ENCODE results near the gene DCUN1D2. TPM values are rescaled to one million over a fixed set of nuclear protein-coding genes. Genes with fewer than 3 reads are reported as not detected.
"Not testable (repeated sequence)": the region's sequence is repeated elsewhere in the genome, so short reads cannot be mapped to it uniquely, and the experiment has no call there.

DCUN1D2 gene
- total RNA-seq, 1 experiment from 2014 or later = 26.2 TPM

- no peak overlapping the region for H3K4me3 ChIP-seq (ENCODE audit: low read length)
- no peak overlapping the region for H3K27ac ChIP-seq (ENCODE audit: low read length)
- H3K4me1 ChIP-seq (ENCODE audit: low read length) = peaks cover 31% of the 10 kb centered on the region
- H3K27me3 ChIP-seq (ENCODE audit: low read length) = no peaks in the 10 kb centered on the region
- H3K9ac ChIP-seq (ENCODE audit: low read length) = no peak overlapping the region
- no peaks in the 10 kb centered on the region for H3K9me2 ChIP-seq (replicated peaks; ENCODE audit: insufficient read depth, low read length)
- peaks cover 1% of the 10 kb centered on the region for H3K79me2 ChIP-seq (ENCODE audit: low read length)
- DNase-seq = no peak
- no peak overlapping the region for H3K4me2 ChIP-seq (ENCODE audit: low read depth, low read length, poor library complexity, severe bottlenecking)
- H2AFZ ChIP-seq (ENCODE audit: low read length) = no peak overlapping the region
- H3K36me3 ChIP-seq (ENCODE audit: insufficient read depth, low read length) = peaks cover 35% of the 10 kb centered on the region
- no peaks in the 10 kb centered on the region; the same call in 1 of the 2 replicates for H4K20me1 ChIP-seq (ENCODE audit: insufficient read depth, low read depth, low read length)
- peaks cover 4% of the 10 kb centered on the region; the same call in 1 of the 2 replicates for H3K9me3 ChIP-seq (ENCODE audit: low read length)
Measured at GRCh38 chr13:113442354-113442984, 48.0 kb downstream of the DCUN1D2 start.

GRCh38 chr13:113441661-113442060 is 48.9 kb downstream of the DCUN1D2 start:
- no peaks in the 10 kb centered on the region for H3K27me3 ChIP-seq (ENCODE audit: low read length)
- no peaks in the 10 kb centered on the region for H3K9me3 ChIP-seq (ENCODE audit: low read length)
- H3K79me2 ChIP-seq (ENCODE audit: low read length) = no peaks in the 10 kb centered on the region
- no peak overlapping the region for H3K27ac ChIP-seq (ENCODE audit: low read length)
- no peak overlapping the region for H3K9ac ChIP-seq (ENCODE audit: low read length)
- no peak for DNase-seq
- H3K4me2 ChIP-seq (ENCODE audit: low read depth, low read length, poor library complexity, severe bottlenecking) = no peak overlapping the region
- peaks cover 30% of the 10 kb centered on the region for H3K36me3 ChIP-seq (ENCODE audit: insufficient read depth, low read length)
- no peak overlapping the region for H3K4me3 ChIP-seq (ENCODE audit: low read length)
- H4K20me1 ChIP-seq (ENCODE audit: insufficient read depth, low read depth, low read length) = no peaks in the 10 kb centered on the region
- H3K4me1 ChIP-seq (ENCODE audit: low read length) = peaks cover 23% of the 10 kb centered on the region
- no peaks in the 10 kb centered on the region for H3K9me2 ChIP-seq (replicated peaks; ENCODE audit: insufficient read depth, low read length)
- no peak overlapping the region for H2AFZ ChIP-seq (ENCODE audit: low read length)

- no peak for DNase-seq
- Histone ChIP-seq H3K79me2 (ENCODE audit: low read length) (no peaks in the 10 kb centered on the region), H3K9me2 (replicated peaks; ENCODE audit: insufficient read depth, low read length) (no peaks in the 10 kb centered on the region)
Measured at GRCh38 chr13:113437408-113438010, 53.0 kb downstream of the DCUN1D2 start.

GRCh38 chr13:113436866-113437265 is 53.6 kb downstream of the DCUN1D2 start:
- not testable (repeated sequence) for H4K20me1 ChIP-seq (ENCODE audit: insufficient read depth, low read depth, low read length); H3K4me1 ChIP-seq (ENCODE audit: low read length); H2AFZ ChIP-seq (ENCODE audit: low read length); H3K9ac ChIP-seq (ENCODE audit: low read length); H3K4me3 ChIP-seq (ENCODE audit: low read length); H3K27ac ChIP-seq (ENCODE audit: low read length); H3K9me3 ChIP-seq (ENCODE audit: low read length); H3K27me3 ChIP-seq (ENCODE audit: low read length); H3K79me2 ChIP-seq (ENCODE audit: low read length); H3K4me2 ChIP-seq (ENCODE audit: low read depth, low read length, poor library complexity, severe bottlenecking); H3K9me2 ChIP-seq (replicated peaks; ENCODE audit: insufficient read depth, low read length); DNase-seq
- peaks cover 11% of the 10 kb centered on the region for H3K36me3 ChIP-seq (ENCODE audit: insufficient read depth, low read length)

More at GRCh38 chr13:113437408-113438010, 53.0 kb downstream of the DCUN1D2 start:
- no peak overlapping the region for H3K9ac ChIP-seq (ENCODE audit: low read length)
- no peak overlapping the region for H3K4me3 ChIP-seq (ENCODE audit: low read length)
- H3K27ac ChIP-seq (ENCODE audit: low read length) = no peak overlapping the region
- no peak overlapping the region for H3K4me2 ChIP-seq (ENCODE audit: low read depth, low read length, poor library complexity, severe bottlenecking)
- no peak overlapping the region for H2AFZ ChIP-seq (ENCODE audit: low read length)
- H3K4me1 ChIP-seq (ENCODE audit: low read length) = peaks cover 2% of the 10 kb centered on the region
- peaks cover 17% of the 10 kb centered on the region for H3K36me3 ChIP-seq (ENCODE audit: insufficient read depth, low read length)
- H3K9me3 ChIP-seq (ENCODE audit: low read length) = no peaks in the 10 kb centered on the region
- no peaks in the 10 kb centered on the region for H4K20me1 ChIP-seq (ENCODE audit: insufficient read depth, low read depth, low read length)
- H3K27me3 ChIP-seq (ENCODE audit: low read length) = no peaks in the 10 kb centered on the region

- H3K4me2 ChIP-seq (ENCODE audit: low read depth, low read length, poor library complexity, severe bottlenecking); H3K9me3 ChIP-seq (ENCODE audit: low read length); H3K36me3 ChIP-seq (ENCODE audit: insufficient read depth, low read length); DNase-seq; H3K79me2 ChIP-seq (ENCODE audit: low read length); H2AFZ ChIP-seq (ENCODE audit: low read length); H3K4me3 ChIP-seq (ENCODE audit: low read length); H4K20me1 ChIP-seq (ENCODE audit: insufficient read depth, low read depth, low read length); H3K9me2 ChIP-seq (replicated peaks; ENCODE audit: insufficient read depth, low read length); H3K27ac ChIP-seq (ENCODE audit: low read length); H3K27me3 ChIP-seq (ENCODE audit: low read length); H3K9ac ChIP-seq (ENCODE audit: low read length); H3K4me1 ChIP-seq (ENCODE audit: low read length): not testable (repeated sequence)
Measured at GRCh38 chr13:113435907-113436306, 54.6 kb downstream of the DCUN1D2 start.

- no peaks in the 10 kb centered on the region for H3K27me3 ChIP-seq (ENCODE audit: low read length)
- H3K36me3 ChIP-seq (ENCODE audit: insufficient read depth, low read length) = peaks cover 4% of the 10 kb centered on the region; the same call in 1 of the 2 replicates
- no peaks in the 10 kb centered on the region for H3K9me2 ChIP-seq (replicated peaks; ENCODE audit: insufficient read depth, low read length)
- H3K4me3 ChIP-seq (ENCODE audit: low read length) = no peak overlapping the region
- H2AFZ ChIP-seq (ENCODE audit: low read length) = no peak overlapping the region
- no peak overlapping the region for H3K27ac ChIP-seq (ENCODE audit: low read length)
- no peaks in the 10 kb centered on the region for H3K9me3 ChIP-seq (ENCODE audit: low read length)
- peaks cover 10% of the 10 kb centered on the region for H3K4me1 ChIP-seq (ENCODE audit: low read length)
- H3K9ac ChIP-seq (ENCODE audit: low read length) = no peak overlapping the region
- no peak for DNase-seq
- no peak overlapping the region for H3K4me2 ChIP-seq (ENCODE audit: low read depth, low read length, poor library complexity, severe bottlenecking)
- H4K20me1 ChIP-seq (ENCODE audit: insufficient read depth, low read depth, low read length) = no peaks in the 10 kb centered on the region
- H3K79me2 ChIP-seq (ENCODE audit: low read length) = no peaks in the 10 kb centered on the region
Measured at GRCh38 chr13:113433391-113433916, 57.1 kb downstream of the DCUN1D2 start.

GRCh38 chr13:113432506-113433270 is 57.8 kb downstream of the DCUN1D2 start:
- Histone ChIP-seq H3K27ac (ENCODE audit: low read length) (no peak overlapping the region), H2AFZ (ENCODE audit: low read length) (no peak overlapping the region)

GRCh38 chr13:113431171-113431570 is 59.3 kb downstream of the DCUN1D2 start:
- Histone ChIP-seq H3K27ac (ENCODE audit: low read length) (no peak overlapping the region), H3K27me3 (ENCODE audit: low read length) (no peaks in the 10 kb centered on the region), H3K9me2 (replicated peaks; ENCODE audit: insufficient read depth, low read length) (no peaks in the 10 kb centered on the region), H3K36me3 (ENCODE audit: insufficient read depth, low read length) (no peaks in the 10 kb centered on the region; the same call in 1 of the 2 replicates), H3K4me2 (ENCODE audit: low read depth, low read length, poor library complexity, severe bottlenecking) (no peak overlapping the region), H3K4me1 (ENCODE audit: low read length) (peaks cover 20% of the 10 kb centered on the region), H3K9ac (ENCODE audit: low read length) (no peak overlapping the region), H4K20me1 (ENCODE audit: insufficient read depth, low read depth, low read length) (no peaks in the 10 kb centered on the region), H3K4me3 (ENCODE audit: low read length) (no peak overlapping the region), H2AFZ (ENCODE audit: low read length) (no peak overlapping the region), H3K9me3 (ENCODE audit: low read length) (no peaks in the 10 kb centered on the region), H3K79me2 (ENCODE audit: low read length) (no peaks in the 10 kb centered on the region)
- no peak for DNase-seq

More at GRCh38 chr13:113432506-113433270, 57.8 kb downstream of the DCUN1D2 start:
- Histone ChIP-seq H3K79me2 (ENCODE audit: low read length) (no peaks in the 10 kb centered on the region), H4K20me1 (ENCODE audit: insufficient read depth, low read depth, low read length) (no peaks in the 10 kb centered on the region), H3K9me2 (replicated peaks; ENCODE audit: insufficient read depth, low read length) (no peaks in the 10 kb centered on the region), H3K4me2 (ENCODE audit: low read depth, low read length, poor library complexity, severe bottlenecking) (peak overlapping the region; percentile 15), H3K9ac (ENCODE audit: low read length) (no peak overlapping the region), H3K36me3 (ENCODE audit: insufficient read depth, low read length) (peaks cover 4% of the 10 kb centered on the region; the same call in 1 of the 2 replicates), H3K4me1 (ENCODE audit: low read length) (peaks cover 10% of the 10 kb centered on the region), H3K9me3 (ENCODE audit: low read length) (no peaks in the 10 kb centered on the region), H3K4me3 (ENCODE audit: low read length) (no peak overlapping the region), H3K27me3 (ENCODE audit: low read length) (no peaks in the 10 kb centered on the region)
- DNase-seq = no peak
